MM.1S (cell line): ENCODE data around the gene ZNF609.

ENCODE experiments used
- DNase-seq: peaks from one replicate; pipeline ENCODE4 v3.0.0-alpha.2; 2015
- H2AFZ ChIP-seq: fragments of 300-600 bp; sonication (generic); 2 replicates; pipeline ENCODE4 v1.6.0; 2016; ENCODE audit warnings: antibody characterized with exemption, low read length
- H3F3A ChIP-seq: fragments of 300-600 bp; sonication (generic); 2 replicates; pipeline ENCODE4 v1.6.1; 2016; ENCODE audit warnings: mild to moderate bottlenecking, antibody characterized with exemption, low read length, moderate library complexity, mixed read lengths; ENCODE audit not compliant: insufficient read depth
- H3K27ac ChIP-seq: fragments of 300-600 bp; sonication (generic); 2 replicates; pipeline ENCODE4 v1.5.1; 2016; ENCODE audit warnings: mild to moderate bottlenecking, low read length
- H3K27me3 ChIP-seq: fragments of 300-600 bp; sonication (generic); replicated peaks from 2 replicates; pipeline ENCODE4 v1.6.0; 2016; ENCODE audit warnings: low read length; ENCODE audit not compliant: insufficient read depth
- H3K36me3 ChIP-seq: fragments of 300-600 bp; sonication (generic); replicated peaks from 2 replicates; pipeline ENCODE4 v1.6.1; 2016; ENCODE audit warnings: mild to moderate bottlenecking, low read length, mixed read lengths; ENCODE audit not compliant: insufficient read depth
- H3K4me1 ChIP-seq: fragments of 300-600 bp; sonication (generic); 2 replicates; pipeline ENCODE4 v1.6.1; 2016; ENCODE audit warnings: low read length, mixed read lengths
- H3K4me2 ChIP-seq: fragments of 300-600 bp; sonication (generic); 2 replicates; pipeline ENCODE4 v1.6.0; 2016; ENCODE audit warnings: low read depth, low read length
- H3K4me3 ChIP-seq: fragments of 300-600 bp; sonication (generic); 2 replicates; pipeline ENCODE4 v1.5.1; 2016; ENCODE audit warnings: low read length, mixed read lengths
- H3K79me2 ChIP-seq: fragments of 300-600 bp; sonication (generic); 2 replicates; pipeline ENCODE4 v1.6.1; 2016; ENCODE audit warnings: mixed run types, low read length, mixed read lengths
- H3K9ac ChIP-seq: fragments of 300-600 bp; sonication (generic); 2 replicates; pipeline ENCODE4 v1.6.1; 2016; ENCODE audit warnings: low read length, mixed read lengths
- H3K9me2 ChIP-seq: fragments of 300-600 bp; sonication (generic); replicated peaks from 2 replicates; pipeline ENCODE4 v1.6.1; 2016; ENCODE audit warnings: mild to moderate bottlenecking, low read length, mixed read lengths; ENCODE audit not compliant: insufficient read depth
- H3K9me3 ChIP-seq: fragments of 300-600 bp; sonication (generic); replicated peaks from 2 replicates; pipeline ENCODE4 v1.6.1; 2016; ENCODE audit warnings: mild to moderate bottlenecking, low read length, mixed read lengths; ENCODE audit not compliant: insufficient read depth
- H4K20me1 ChIP-seq: fragments of 300-600 bp; sonication (generic); 2 replicates; pipeline ENCODE4 v1.6.1; 2016; ENCODE audit warnings: mild to moderate bottlenecking, low read length, moderate library complexity, mixed read lengths; ENCODE audit not compliant: insufficient read depth
- EZH2 ChIP-seq: fragments of 300-600 bp; sonication (generic); optimal IDR thresholded peaks from 2 replicates; pipeline ENCODE3; 2017; ENCODE audit warnings: low read depth, mild to moderate bottlenecking, antibody characterized with exemption, low read length, mixed read lengths
- EZH2phosphoT487 ChIP-seq: fragments of 300-600 bp; sonication (generic); IDR thresholded peaks from 2 replicates; pipeline ENCODE4 v1.6.1; 2018; ENCODE audit warnings: antibody characterized with exemption, low read length
- TF ChIP-seq, protein P1 (sequence below): fragments of 300-600 bp; sonication (generic); IDR thresholded peaks from 2 replicates; pipeline ENCODE4 v1.5.1; 2016; ENCODE audit warnings: antibody characterized with exemption, low read length, mixed read lengths

The ZNF609 gene

DNA sequence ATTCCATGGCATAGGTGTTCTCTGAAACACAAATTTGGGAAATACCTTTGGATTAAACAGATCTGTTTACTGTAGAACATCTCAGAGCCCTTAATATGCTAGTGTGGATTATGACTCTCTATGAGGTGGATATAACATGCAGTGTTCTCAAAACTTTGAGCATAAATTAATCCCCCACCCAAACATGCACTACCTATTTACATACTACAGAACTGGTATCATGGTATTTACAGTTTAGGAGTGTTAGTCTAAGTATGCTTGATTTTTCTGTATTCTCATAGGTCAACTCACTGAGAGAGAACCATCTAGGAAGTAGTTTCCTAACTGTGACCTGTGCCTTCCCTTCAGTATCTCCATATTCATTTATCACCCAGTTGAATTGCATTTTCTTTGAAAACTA is 30.9 kb upstream of the ZNF609 start:
- no peak for DNase-seq
- Histone ChIP-seq H3F3A (no peaks in the 10 kb centered on the region), H3K4me1 (no peaks in the 10 kb centered on the region), H3K27ac (no peak overlapping the region), H3K79me2 (no peaks in the 10 kb centered on the region), H2AFZ (no peak overlapping the region), H3K4me2 (no peak overlapping the region), H4K20me1 (no peaks in the 10 kb centered on the region), H3K9ac (no peak overlapping the region), H3K9me3 (no peaks in the 10 kb centered on the region), H3K36me3 (no peaks in the 10 kb centered on the region), H3K9me2 (no peaks in the 10 kb centered on the region), H3K27me3 (no peaks in the 10 kb centered on the region), H3K4me3 (no peak overlapping the region)
- TF ChIP-seq EZH2 (no peak), EZH2phosphoT487 (no peak)
- TF ChIP-seq, protein P1, sequence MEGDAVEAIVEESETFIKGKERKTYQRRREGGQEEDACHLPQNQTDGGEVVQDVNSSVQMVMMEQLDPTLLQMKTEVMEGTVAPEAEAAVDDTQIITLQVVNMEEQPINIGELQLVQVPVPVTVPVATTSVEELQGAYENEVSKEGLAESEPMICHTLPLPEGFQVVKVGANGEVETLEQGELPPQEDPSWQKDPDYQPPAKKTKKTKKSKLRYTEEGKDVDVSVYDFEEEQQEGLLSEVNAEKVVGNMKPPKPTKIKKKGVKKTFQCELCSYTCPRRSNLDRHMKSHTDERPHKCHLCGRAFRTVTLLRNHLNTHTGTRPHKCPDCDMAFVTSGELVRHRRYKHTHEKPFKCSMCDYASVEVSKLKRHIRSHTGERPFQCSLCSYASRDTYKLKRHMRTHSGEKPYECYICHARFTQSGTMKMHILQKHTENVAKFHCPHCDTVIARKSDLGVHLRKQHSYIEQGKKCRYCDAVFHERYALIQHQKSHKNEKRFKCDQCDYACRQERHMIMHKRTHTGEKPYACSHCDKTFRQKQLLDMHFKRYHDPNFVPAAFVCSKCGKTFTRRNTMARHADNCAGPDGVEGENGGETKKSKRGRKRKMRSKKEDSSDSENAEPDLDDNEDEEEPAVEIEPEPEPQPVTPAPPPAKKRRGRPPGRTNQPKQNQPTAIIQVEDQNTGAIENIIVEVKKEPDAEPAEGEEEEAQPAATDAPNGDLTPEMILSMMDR: no peak

DNA sequence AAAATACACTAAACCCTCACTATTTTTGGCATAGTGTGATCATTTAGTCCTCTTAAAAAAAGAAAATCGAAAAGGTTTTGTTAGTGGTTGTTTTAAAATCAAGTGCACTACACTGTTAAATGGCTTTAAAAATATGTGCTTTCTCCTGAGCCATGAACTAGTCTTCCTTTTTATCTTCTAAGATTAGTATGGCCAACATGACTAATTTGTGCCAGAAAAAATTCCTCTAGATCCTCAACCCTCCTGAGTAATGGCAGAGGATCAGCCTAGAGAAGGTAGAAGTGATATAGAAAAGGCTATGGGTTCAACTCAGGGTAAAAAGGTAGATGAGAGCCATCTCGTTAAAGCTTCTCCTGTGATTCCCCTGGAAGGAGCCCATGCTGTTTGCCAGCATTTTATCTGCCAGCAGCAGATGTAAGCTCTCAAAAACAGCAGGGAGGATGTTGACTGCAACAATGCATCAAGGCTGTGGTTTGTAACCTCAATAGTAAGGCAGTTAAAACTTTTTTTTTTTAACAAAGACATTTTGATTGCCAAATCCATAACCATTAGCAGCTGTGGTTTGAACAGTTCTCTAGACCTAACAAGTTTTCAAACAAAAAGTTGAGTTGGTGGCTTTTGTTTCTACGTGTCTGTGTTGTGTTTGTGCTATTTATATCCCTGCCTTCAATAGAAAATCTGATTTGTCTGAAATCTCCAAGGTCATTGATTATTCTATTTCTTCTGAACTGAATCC is 30.2 kb upstream of the ZNF609 start:
- H3K27me3 ChIP-seq: no peaks in the 10 kb centered on the region
- H3K79me2 ChIP-seq: no peaks in the 10 kb centered on the region
- H3K27ac ChIP-seq: no peak overlapping the region
- no peaks in the 10 kb centered on the region for H3K9me3 ChIP-seq
- DNase-seq: peak; percentile 31
- H3K9me2 ChIP-seq: no peaks in the 10 kb centered on the region
- no peaks in the 10 kb centered on the region for H3F3A ChIP-seq
- H4K20me1 ChIP-seq: no peaks in the 10 kb centered on the region
- no peak overlapping the region for H3K9ac ChIP-seq
- no peaks in the 10 kb centered on the region for H3K36me3 ChIP-seq
- TF ChIP-seq EZH2 (no peak), EZH2phosphoT487 (no peak)
- TF ChIP-seq, protein P1: no peak
- no peaks in the 10 kb centered on the region for H3K4me1 ChIP-seq
- no peak overlapping the region for H3K4me3 ChIP-seq
- H2AFZ ChIP-seq: no peak overlapping the region
- no peak overlapping the region for H3K4me2 ChIP-seq

DNA sequence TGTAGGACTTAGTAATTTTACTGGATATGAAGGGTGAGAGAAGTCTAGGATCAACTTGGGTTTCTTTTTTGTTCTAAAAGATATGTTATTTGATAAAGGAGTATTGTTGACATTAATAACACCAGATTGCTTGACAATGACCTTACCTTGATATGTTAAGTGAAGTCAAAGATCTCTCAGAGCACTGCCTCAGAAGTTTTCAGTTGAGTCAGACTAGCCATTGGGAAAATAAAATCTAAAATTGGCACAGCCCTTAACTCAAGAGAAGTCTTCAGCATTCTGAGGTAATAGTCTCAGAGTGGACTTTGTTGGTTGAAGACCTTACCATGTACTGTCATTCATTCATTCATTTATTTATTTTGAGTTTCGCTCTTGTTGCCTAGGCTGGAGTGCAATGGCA is 22.4 kb upstream of the ZNF609 start:
- TF ChIP-seq EZH2 (no peak), EZH2phosphoT487 (no peak)
- TF ChIP-seq, protein P1: no peak
- H3K9me3 ChIP-seq: no peaks in the 10 kb centered on the region
- H3K4me2 ChIP-seq: no peak overlapping the region
- no peaks in the 10 kb centered on the region for H3F3A ChIP-seq
- H3K79me2 ChIP-seq: no peaks in the 10 kb centered on the region
- no peaks in the 10 kb centered on the region for H3K9me2 ChIP-seq
- no peak for DNase-seq
- no peak overlapping the region for H3K27ac ChIP-seq
- H3K27me3 ChIP-seq: no peaks in the 10 kb centered on the region
- H3K36me3 ChIP-seq: no peaks in the 10 kb centered on the region
- no peaks in the 10 kb centered on the region for H4K20me1 ChIP-seq
- no peaks in the 10 kb centered on the region for H3K4me1 ChIP-seq
- no peak overlapping the region for H3K4me3 ChIP-seq
- H3K9ac ChIP-seq: no peak overlapping the region
- H2AFZ ChIP-seq: no peak overlapping the region
